NOMO-1 (cell line): ENCODE results near the gene PTPRN2.
A peak's percentile ranks its signal among the peaks of the same experiment; 100 is the strongest.
"Not testable (repeated sequence)": the region's sequence is repeated elsewhere in the genome, so short reads cannot be mapped to it uniquely, and the experiment has no call there.

Experiments used
- DNase-seq, 2 experiments: peaks; one replicate each; lab custom pipeline; 2025; ENCODE audit not compliant: unreplicated experiment in 2 of 2; lab: John Stamatoyannopoulos, UW

PTPRN2 gene

GRCh38 chr7:158587162-158588084, at the start of gene PTPRN2:
Gene PTPRN2, minus strand, starts transcription at chr7:158587823.
- DNase-seq: peak; percentile 0 to 30

- DNase-seq: no peak
Observed at GRCh38 chr7:158633055-158633956, 45.7 kb upstream of the PTPRN2 start.

DNA sequence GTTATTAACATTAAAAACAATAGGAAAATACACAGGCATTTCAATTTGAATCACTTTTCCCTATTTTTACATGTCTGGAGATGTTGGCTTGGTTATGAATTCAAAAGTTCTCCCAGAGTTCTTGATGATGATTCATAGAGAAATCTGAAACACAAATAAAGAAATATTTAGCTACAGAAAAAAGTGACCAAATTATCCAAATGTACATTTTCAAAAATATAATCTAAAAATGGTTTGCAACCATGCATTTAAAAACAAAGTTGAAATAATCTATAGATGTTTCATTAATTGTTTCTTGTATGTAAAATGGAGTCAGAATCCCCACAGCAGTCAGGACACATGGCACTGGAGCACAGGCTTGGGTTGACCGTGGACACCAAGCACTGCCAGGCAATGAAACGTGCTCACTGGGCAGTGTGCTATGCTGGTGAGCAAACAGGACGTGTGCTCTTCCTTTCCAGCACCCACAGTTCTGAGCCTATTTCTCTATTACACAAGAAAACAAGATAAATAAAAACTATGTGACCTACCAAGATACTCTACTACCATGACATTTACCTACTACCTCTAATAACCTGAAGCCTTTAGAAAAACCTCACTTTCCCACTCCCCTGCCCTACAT, 44.1 kb upstream of the PTPRN2 start:
- no peak for DNase-seq

GRCh38 chr7:158626289-158626688, 38.7 kb upstream of the PTPRN2 start:
- DNase-seq: not testable (repeated sequence)

DNA sequence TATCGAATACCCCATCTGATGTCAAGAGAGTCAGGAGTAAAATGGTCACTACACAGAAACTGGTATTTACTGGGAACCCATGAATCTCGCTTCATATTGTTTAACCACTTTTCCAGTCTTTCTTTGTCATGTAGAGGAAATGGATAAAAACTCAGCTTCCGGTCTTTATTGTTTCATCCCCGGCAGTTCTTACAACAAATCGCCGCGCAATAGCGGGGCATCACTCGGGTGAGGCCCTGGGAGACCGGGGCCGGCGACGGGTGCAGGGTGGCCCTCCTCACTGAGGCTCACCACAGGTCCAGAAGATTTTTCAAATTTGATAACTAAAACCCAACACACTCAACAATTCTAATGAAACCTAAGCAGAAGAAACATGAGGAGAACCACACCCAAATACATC, 35.6 kb upstream of the PTPRN2 start:
- no peak for DNase-seq

DNA sequence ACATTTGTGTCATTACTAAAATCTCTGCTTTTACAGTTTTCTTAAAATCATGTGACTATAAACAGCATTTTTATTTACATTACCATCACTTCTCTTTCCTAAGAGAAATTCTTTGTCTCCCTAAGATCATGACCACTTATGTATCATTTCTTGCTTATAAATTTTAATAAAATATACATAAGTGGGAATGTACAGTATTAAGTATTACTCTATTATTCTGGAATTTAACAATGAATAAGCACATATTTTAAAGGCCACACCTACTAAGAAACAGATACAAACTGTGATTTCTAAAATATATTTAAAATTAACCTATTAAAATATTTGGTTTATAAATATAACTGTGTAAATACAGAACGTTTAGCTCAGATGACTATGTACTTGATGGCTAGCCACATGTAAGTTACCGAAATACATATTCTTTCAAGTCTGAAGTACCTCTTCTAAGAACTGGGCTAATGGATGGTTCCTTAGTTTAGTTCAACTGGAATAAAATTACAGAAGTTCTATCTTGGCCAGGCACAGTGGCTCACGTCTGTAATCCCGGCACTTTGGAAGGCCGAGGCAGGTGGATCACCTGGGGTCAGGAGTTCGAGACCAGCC, 33.3 kb upstream of the PTPRN2 start:
- DNase-seq: no peak

- DNase-seq: no peak
Observed at GRCh38 chr7:158620418-158620817, 32.8 kb upstream of the PTPRN2 start.

GRCh38 chr7:158618745-158619140, 31.1 kb upstream of the PTPRN2 start:
- no peak for DNase-seq

- DNase-seq: no peak
Observed at GRCh38 chr7:158617737-158618128, 30.1 kb upstream of the PTPRN2 start.

- DNase-seq: no peak
Observed at GRCh38 chr7:158616050-158616449, 28.4 kb upstream of the PTPRN2 start.

- DNase-seq: no peak
Observed at GRCh38 chr7:158614700-158615099, 27.1 kb upstream of the PTPRN2 start.

DNA sequence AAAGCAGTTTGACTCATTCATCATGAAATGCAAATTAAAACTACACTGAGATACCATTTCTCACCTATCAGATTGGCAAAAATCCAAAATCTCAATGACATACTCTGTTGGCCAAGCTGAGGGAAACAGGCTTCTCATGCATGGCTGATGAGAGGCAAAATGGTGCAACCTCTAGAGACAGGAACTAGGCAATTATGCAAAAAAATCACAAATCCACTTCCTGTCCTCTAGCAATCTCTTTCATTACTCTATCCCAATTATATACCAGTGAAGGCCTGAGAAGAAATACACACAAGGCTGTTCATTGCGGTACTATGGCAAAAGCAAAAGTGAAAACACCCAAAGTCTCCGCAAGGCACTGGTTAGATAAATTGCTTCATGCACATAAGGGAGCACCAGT, 25.9 kb upstream of the PTPRN2 start:
- DNase-seq: no peak

- DNase-seq: no peak
Observed at GRCh38 chr7:158612546-158612945, 24.9 kb upstream of the PTPRN2 start.

- DNase-seq: no peak
Observed at GRCh38 chr7:158611541-158611940, 23.9 kb upstream of the PTPRN2 start.

- no peak for DNase-seq
Observed at GRCh38 chr7:158609313-158609974, 21.8 kb upstream of the PTPRN2 start.

- DNase-seq: no peak
Observed at GRCh38 chr7:158607563-158607962, 19.9 kb upstream of the PTPRN2 start.

GRCh38 chr7:158606671-158607424, 19.2 kb upstream of the PTPRN2 start:
- DNase-seq: no peak

DNA sequence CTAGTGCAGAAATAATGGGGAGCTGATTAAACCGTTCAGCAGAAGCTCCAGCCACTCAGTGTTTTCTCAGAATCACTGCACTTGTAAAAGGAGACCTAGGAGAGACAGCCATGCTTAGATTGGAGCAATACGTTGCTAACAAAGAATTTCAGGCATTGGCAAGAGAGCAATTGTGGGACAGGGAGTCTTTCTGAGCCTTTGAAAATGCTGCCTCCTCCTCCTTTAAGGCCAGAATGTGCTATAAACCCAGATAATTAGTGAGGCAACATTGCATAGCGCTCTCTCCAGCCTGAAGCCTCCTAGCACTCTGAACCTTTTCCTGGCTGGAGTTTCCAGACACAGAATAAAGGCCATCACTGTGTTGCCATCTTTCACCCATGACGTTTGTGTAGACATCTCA, 18.5 kb upstream of the PTPRN2 start:
- no peak for DNase-seq
